ENCODE data around the gene MYADM.
"Not testable (repeated sequence)": the region's sequence is repeated elsewhere in the genome, so short reads cannot be mapped to it uniquely, and the experiment has no call there.

MYADM gene, protein sequence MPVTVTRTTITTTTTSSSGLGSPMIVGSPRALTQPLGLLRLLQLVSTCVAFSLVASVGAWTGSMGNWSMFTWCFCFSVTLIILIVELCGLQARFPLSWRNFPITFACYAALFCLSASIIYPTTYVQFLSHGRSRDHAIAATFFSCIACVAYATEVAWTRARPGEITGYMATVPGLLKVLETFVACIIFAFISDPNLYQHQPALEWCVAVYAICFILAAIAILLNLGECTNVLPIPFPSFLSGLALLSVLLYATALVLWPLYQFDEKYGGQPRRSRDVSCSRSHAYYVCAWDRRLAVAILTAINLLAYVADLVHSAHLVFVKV

DNA sequence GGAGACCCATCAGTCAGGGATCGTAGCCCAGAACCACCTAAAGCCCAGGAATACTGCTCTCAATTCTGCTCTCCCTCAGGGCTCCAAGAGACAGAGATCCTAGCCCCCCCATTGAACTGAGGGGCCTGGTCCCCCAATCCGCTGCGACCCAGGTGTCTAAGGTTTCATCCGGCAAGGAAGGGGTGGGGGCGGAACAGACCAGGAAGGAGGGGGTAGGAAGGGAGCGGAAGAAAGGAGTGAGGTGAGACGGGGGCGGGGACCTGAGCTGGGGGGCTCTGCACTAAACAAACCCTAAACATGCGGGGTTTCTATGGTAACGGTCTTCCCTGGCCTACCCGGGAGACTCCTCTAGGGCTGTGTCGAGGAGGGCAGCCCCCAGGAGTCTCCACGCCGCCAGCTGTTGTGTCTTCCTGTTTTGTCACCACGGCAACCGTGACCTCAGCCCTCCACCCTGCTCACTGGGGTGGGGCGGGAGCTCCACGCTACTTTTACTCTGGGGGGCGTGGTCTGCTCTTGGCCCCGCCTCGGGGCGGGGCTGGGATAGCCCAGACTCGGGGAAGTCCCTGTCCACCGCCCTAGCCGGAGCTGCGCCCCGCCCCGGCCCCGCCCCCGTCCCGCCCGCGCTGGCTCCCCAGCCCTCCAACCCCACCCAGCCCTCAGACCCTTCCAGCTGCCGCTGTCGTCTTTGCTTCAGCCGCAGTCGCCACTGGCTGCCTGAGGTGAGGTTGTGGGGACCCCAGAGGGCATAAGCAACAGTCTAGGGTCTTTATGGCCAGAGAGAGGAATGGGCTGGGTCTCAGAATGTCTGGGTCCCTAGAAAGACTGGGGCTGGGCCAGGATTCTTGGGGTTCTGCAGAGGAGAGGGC is at the start of gene MYADM:
MYADM (plus strand) TSS at position 659 of the 866 bp plus-strand sequence. CDS start 5,647 bp downstream, outside the sequence.
- H3K4me3 ChIP-seq (ENCODE audit: low read length), result peak within 1 kb of the TSS; percentile 77
- peaks cover 21% of the 10 kb centered on the region for H3K4me1 ChIP-seq (ENCODE audit: insufficient read depth, low read length)
- no peaks in the 10 kb centered on the region for H3K9me3 ChIP-seq (ENCODE audit: low read length)
- no peaks in the 10 kb centered on the region for H3K27me3 ChIP-seq (ENCODE audit: insufficient read depth, low read length)
- H2AFZ ChIP-seq (ENCODE audit: low read depth, low read length), result peak within 1 kb of the TSS; percentile 77
- peaks cover 8% of the 10 kb centered on the region for H3K36me3 ChIP-seq (ENCODE audit: insufficient read depth, low read length)

DNA sequence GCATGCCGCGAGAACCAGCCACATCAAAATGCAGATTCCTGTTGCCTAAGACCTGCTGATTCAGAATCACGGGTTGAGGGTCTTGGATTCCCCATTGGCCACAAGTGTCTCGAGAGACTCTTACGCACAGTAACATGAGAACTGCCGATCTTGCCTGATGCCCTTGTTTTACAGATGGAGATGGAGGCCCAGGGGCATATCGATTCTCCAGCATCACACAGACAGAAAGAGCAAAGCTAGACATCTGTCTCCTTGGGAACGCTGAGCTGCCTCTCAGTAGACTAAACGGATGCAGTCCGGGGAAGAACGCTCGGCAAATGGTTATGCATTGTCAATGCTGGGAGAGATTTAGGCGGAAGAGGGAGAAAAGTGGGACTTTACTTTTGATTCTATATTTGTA is 48.9 kb upstream of the MYADM start:
- Histone ChIP-seq H2AFZ (ENCODE audit: low read depth, low read length) (no peak overlapping the region), H3K36me3 (ENCODE audit: insufficient read depth, low read length) (no peaks in the 10 kb centered on the region), H3K4me3 (ENCODE audit: low read length) (no peak overlapping the region), H3K9me3 (ENCODE audit: low read length) (no peaks in the 10 kb centered on the region), H3K27me3 (ENCODE audit: insufficient read depth, low read length) (no peaks in the 10 kb centered on the region), H3K4me1 (ENCODE audit: insufficient read depth, low read length) (no peaks in the 10 kb centered on the region)

DNA sequence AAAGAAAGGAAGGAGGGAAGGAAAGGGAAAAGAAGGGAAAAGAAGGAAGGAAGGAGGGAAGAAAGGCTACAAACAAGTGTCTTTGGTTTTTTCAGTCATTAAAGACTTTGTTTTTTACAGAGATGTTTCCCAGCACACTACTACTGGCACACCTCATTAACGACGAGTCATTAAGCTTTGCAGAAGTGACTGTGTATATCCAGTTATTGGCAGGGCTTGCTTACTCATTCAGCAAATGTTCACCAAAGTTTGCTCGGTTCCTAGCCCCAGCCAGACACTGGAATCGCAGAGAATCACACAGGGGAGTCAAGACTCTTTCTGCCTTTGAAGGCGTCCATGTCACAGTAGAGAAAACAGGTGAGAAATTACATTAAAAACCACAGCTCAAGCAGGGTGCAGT is 47.8 kb upstream of the MYADM start:
- Histone ChIP-seq H3K4me3 (ENCODE audit: low read length) (no peak overlapping the region), H3K4me1 (ENCODE audit: insufficient read depth, low read length) (no peaks in the 10 kb centered on the region), H2AFZ (ENCODE audit: low read depth, low read length) (no peak overlapping the region), H3K27me3 (ENCODE audit: insufficient read depth, low read length) (no peaks in the 10 kb centered on the region), H3K36me3 (ENCODE audit: insufficient read depth, low read length) (no peaks in the 10 kb centered on the region), H3K9me3 (ENCODE audit: low read length) (no peaks in the 10 kb centered on the region)

DNA sequence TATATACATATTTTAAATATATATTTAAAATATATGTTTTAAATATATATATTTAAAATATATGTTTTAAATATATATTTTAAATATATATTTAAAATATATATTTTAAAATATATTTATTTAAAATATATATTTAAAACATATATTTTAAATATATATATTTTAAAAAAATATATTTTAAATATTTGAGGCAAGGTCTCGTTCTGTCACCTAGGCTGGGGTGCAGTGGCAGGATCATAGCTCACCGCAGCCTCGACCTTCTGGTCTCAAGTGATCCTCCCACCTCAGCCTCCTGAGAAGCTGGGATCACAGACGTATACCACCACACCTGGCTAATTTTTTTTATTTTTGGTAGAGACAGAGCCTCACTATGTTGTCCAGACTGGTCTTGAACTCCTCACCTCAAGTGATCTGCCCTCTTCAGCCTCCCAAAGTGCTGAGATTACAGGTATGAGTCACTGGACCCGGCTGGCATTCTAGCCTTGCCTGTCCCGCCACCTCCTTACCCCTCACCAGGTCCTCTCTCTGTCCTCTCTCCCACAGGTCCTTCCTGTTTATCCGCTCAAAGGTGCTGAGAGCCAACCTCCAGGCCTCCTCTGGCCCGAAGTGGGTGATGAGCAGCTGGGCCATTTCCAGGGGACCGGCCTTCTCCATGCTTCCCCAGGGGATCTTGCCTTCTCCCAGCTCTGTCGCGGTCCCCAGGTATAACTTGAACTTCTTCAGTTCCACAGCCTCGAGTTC is 44.1 kb upstream of the MYADM start:
- H3K4me1 ChIP-seq (ENCODE audit: insufficient read depth, low read length), result no peaks in the 10 kb centered on the region
- no peak overlapping the region for H3K4me3 ChIP-seq (ENCODE audit: low read length)
- no peak overlapping the region for H2AFZ ChIP-seq (ENCODE audit: low read depth, low read length)
- H3K36me3 ChIP-seq (ENCODE audit: insufficient read depth, low read length), result no peaks in the 10 kb centered on the region
- H3K27me3 ChIP-seq (ENCODE audit: insufficient read depth, low read length), result no peaks in the 10 kb centered on the region
- no peaks in the 10 kb centered on the region for H3K9me3 ChIP-seq (ENCODE audit: low read length)

DNA sequence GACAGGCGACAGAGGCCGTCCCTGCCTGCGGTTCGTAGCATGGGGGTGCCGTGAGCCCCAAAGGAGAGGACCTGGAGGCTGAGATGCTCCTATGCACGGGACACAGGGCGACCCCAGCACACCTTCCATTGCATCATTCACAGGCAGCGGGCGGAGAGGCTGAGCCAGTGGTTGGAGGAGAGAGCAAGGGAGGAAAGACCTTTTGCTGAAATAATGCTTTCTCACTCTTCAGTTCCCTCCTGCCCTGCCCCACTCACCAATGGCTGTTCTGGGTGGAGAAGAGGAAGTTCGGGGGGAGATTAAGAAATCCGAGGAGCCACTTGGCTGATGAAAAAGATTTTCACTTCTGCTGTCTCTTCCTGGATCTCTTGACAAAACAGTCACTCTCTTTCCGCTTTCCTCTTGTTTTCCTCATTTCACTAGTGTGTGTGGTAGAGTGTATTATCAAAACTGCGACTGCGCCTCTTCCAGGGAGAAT is 43.5 kb upstream of the MYADM start, which contains the start of gene NLRP12:
NLRP12 (minus strand) TSS at position 181 of the 478 bp plus-strand sequence; CDS start at position 41, 140 bp downstream.
- H3K27me3 ChIP-seq (ENCODE audit: insufficient read depth, low read length), result no peaks in the 10 kb centered on the region
- H3K36me3 ChIP-seq (ENCODE audit: insufficient read depth, low read length), result no peaks in the 10 kb centered on the region
- no peak within 1 kb of the TSS for H3K4me3 ChIP-seq (ENCODE audit: low read length)

DNA sequence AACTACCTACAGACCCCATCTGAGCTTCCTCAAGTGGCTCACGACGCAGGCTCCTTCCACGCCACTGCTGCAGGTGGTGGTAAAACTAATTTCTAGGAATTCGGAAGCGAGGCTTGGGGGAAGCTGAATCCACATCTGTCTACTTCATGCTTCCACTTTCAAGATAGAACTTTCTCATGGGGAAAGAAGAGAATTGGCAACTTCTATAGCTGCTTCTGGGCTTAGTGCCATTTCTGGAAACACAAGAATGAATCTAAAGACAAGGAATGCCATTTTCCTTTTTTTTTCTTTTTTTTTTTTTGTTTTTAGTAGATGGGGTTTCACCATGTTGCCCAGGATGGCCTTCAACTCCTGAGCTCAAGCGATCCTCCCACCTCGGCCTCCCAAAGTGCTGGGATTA is 40.8 kb upstream of the MYADM start:
- H3K36me3 ChIP-seq (ENCODE audit: insufficient read depth, low read length), result no peaks in the 10 kb centered on the region
- H3K4me1 ChIP-seq (ENCODE audit: insufficient read depth, low read length), result no peaks in the 10 kb centered on the region
- H3K9me3 ChIP-seq (ENCODE audit: low read length), result no peaks in the 10 kb centered on the region
- no peak overlapping the region for H3K4me3 ChIP-seq (ENCODE audit: low read length)
- no peak overlapping the region for H2AFZ ChIP-seq (ENCODE audit: low read depth, low read length)
- H3K27me3 ChIP-seq (ENCODE audit: insufficient read depth, low read length), result peaks cover 5% of the 10 kb centered on the region

More for the DNA sequence above, 43.5 kb upstream of the MYADM start, which contains the start of gene NLRP12:
- H3K9me3 ChIP-seq (ENCODE audit: low read length), result no peaks in the 10 kb centered on the region
- H2AFZ ChIP-seq (ENCODE audit: low read depth, low read length), result no peak within 1 kb of the TSS
- no peaks in the 10 kb centered on the region for H3K4me1 ChIP-seq (ENCODE audit: insufficient read depth, low read length)

DNA sequence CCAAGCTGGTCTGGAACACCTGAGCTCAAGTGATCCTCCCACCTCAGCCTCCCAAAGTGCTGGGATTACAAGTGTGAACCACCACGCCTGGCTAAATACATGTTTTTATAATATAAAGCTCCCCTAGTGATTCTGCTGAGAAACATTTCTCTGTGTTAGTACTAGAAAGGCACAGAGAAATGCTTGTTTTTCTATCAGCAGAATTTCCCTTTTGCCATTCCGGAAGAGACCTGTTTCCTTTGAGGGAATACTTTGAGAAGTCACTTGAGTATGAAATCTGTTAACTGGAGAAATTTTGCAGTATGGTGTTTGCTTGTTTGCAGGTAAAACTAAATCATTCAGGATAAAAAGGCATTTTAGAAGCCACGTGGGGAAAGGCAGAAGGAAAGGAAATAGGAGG is 39.2 kb upstream of the MYADM start:
- H3K27me3 ChIP-seq (ENCODE audit: insufficient read depth, low read length), result peaks cover 14% of the 10 kb centered on the region
- no peaks in the 10 kb centered on the region for H3K4me1 ChIP-seq (ENCODE audit: insufficient read depth, low read length)
- H3K9me3 ChIP-seq (ENCODE audit: low read length), result no peaks in the 10 kb centered on the region
- no peak overlapping the region for H2AFZ ChIP-seq (ENCODE audit: low read depth, low read length)
- no peak overlapping the region for H3K4me3 ChIP-seq (ENCODE audit: low read length)
- H3K36me3 ChIP-seq (ENCODE audit: insufficient read depth, low read length), result no peaks in the 10 kb centered on the region

DNA sequence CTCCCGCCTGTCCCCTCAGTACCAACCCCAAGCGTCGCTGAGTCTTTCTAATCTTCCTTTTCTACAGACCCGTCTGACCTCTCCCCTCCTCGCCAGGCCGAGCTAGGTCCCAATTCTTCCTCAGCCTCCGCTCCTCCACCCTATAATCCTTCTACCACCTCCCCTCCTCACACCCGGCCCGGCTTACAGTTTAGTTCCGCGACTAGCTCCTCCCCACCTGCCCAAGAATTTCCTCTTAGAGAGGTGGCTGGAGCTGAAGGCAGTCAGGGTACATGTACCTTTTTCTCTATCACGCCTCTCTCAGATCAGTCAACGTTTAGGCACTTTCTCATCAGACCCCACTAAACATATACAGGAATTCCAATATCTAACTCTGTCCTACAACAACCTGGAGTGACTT is 34.8 kb upstream of the MYADM start:
- not testable (repeated sequence) for H3K4me1 ChIP-seq (ENCODE audit: insufficient read depth, low read length); H3K4me3 ChIP-seq (ENCODE audit: low read length); H2AFZ ChIP-seq (ENCODE audit: low read depth, low read length); H3K36me3 ChIP-seq (ENCODE audit: insufficient read depth, low read length); H3K9me3 ChIP-seq (ENCODE audit: low read length)
- H3K27me3 ChIP-seq (ENCODE audit: insufficient read depth, low read length), result peaks cover 14% of the 10 kb centered on the region

DNA sequence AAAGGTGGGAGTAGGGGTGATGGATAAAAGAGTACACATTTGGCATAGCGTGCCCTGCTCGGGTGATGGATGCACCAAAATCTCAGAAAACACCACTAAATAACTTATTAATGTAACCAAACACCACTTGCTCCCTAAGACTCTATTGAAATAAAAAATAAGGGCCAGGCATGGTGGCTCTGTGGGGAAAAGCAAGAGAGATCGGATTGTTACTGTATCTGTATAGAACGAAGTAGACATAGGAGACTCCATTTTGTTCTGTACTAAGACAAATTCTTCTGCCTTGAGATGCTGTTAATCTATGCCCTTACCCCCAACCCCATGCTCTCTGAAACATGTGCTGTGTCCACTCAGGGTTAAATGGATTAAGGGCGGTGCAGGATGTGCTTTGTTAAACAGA is 29.2 kb upstream of the MYADM start:
- not testable (repeated sequence) for H3K27me3 ChIP-seq (ENCODE audit: insufficient read depth, low read length); H3K36me3 ChIP-seq (ENCODE audit: insufficient read depth, low read length); H3K4me1 ChIP-seq (ENCODE audit: insufficient read depth, low read length); H3K4me3 ChIP-seq (ENCODE audit: low read length); H3K9me3 ChIP-seq (ENCODE audit: low read length); H2AFZ ChIP-seq (ENCODE audit: low read depth, low read length)

DNA sequence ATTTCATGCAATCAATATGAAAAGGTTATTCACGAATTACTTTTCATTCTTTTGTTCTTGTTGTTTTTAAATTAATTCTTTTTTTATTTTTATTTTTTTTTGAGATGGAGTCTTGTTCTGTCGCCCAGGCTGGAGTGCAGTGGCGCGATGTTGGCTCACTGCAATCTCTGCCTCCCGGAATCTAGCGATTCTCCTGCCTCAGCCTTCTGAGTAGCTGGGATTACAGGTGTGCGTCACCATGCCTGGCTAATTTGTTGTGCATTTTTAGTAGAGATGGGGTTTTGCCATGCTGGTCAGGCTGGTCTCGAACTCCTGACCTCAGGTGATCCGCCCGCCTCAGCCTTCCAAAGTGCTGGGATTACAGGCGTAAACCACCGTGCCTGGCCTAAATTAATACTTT is 27.4 kb upstream of the MYADM start:
- not testable (repeated sequence) for H3K9me3 ChIP-seq (ENCODE audit: low read length); H3K4me3 ChIP-seq (ENCODE audit: low read length); H3K4me1 ChIP-seq (ENCODE audit: insufficient read depth, low read length); H2AFZ ChIP-seq (ENCODE audit: low read depth, low read length); H3K27me3 ChIP-seq (ENCODE audit: insufficient read depth, low read length); H3K36me3 ChIP-seq (ENCODE audit: insufficient read depth, low read length)

DNA sequence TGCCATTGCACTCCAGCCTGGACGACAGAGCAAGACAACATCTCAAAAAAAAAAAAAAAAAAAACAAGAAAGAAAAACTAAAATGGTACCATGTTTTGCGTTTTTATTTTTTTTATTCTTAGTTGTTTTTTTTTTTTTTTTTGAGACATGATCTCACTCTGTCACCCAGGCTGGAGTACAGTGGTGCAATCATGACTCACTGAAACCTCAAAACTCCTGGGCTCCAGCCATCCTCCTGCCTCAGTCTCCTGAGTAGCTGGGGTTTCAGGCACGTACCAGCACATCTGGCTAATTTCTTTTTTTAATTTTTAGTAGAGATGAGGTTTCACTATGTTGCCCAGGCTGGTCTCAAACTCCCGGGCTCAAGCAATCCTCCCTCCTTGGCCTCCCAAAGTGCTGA is 26.8 kb upstream of the MYADM start:
- H3K4me3 ChIP-seq (ENCODE audit: low read length); H2AFZ ChIP-seq (ENCODE audit: low read depth, low read length): not testable (repeated sequence)

DNA sequence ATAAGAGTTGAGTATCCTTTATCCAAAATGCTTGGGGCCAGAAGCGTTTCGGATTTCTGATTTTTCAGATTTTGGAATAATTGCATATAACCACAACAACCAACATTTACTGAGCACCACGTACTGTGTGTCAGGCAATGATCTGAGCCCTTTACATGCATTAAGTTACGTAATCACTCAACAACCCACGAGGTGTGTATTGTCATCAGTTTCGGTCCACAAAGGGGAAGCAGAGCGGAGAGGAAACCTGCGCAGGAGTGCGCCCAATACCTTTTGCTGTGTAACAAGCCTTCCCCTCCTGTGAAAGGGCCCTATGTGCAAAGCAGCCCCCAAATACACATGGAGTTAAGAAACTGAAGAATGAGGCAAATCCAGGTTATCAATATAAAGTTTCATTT is 22.8 kb upstream of the MYADM start:
- peaks cover 7% of the 10 kb centered on the region for H3K4me1 ChIP-seq (ENCODE audit: insufficient read depth, low read length)
- H2AFZ ChIP-seq (ENCODE audit: low read depth, low read length), result no peak overlapping the region
- H3K9me3 ChIP-seq (ENCODE audit: low read length), result no peaks in the 10 kb centered on the region
- no peak overlapping the region for H3K4me3 ChIP-seq (ENCODE audit: low read length)
- no peaks in the 10 kb centered on the region for H3K27me3 ChIP-seq (ENCODE audit: insufficient read depth, low read length)
- no peaks in the 10 kb centered on the region for H3K36me3 ChIP-seq (ENCODE audit: insufficient read depth, low read length)

More for the DNA sequence above, 26.8 kb upstream of the MYADM start:
- H3K4me1 ChIP-seq (ENCODE audit: insufficient read depth, low read length); H3K9me3 ChIP-seq (ENCODE audit: low read length); H3K27me3 ChIP-seq (ENCODE audit: insufficient read depth, low read length); H3K36me3 ChIP-seq (ENCODE audit: insufficient read depth, low read length): not testable (repeated sequence)

DNA sequence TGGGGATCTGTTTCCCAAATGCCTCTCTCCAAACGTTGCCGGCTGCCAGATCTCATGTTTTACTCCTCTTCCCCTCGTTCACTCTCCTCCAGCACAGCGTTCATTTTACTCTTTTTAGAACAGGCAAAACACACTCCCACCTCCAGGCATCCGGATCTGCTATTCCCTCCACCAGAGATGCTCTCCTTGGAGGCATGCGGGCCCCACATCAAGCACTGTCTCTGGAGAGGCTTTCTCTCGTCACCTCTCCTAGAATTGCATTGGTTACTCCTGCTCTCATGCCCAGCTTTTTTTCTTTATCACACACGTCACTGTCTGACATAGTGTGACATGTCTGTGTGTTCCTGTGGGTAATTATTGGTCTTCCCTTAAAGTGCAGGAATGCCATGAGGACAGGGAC is 20.1 kb upstream of the MYADM start:
- no peaks in the 10 kb centered on the region for H3K36me3 ChIP-seq (ENCODE audit: insufficient read depth, low read length)
- H3K4me1 ChIP-seq (ENCODE audit: insufficient read depth, low read length), result peaks cover 11% of the 10 kb centered on the region
- H2AFZ ChIP-seq (ENCODE audit: low read depth, low read length), result no peak overlapping the region
- H3K27me3 ChIP-seq (ENCODE audit: insufficient read depth, low read length), result no peaks in the 10 kb centered on the region
- H3K4me3 ChIP-seq (ENCODE audit: low read length), result no peak overlapping the region
- no peaks in the 10 kb centered on the region for H3K9me3 ChIP-seq (ENCODE audit: low read length)
